Kidney epithelial cell (primary cell): ENCODE data around the gene NKIRAS2. TPM values are rescaled to one million over a fixed set of nuclear protein-coding genes. Genes with fewer than 3 reads are reported as not detected.

ENCODE experiments used
- DNase-seq: peaks from one replicate; pipeline ENCODE4 v3.0.0-alpha.2; 2010; ENCODE audit warnings: low read depth
- H3K27me3 ChIP-seq: 2 replicates; pipeline ENCODE4 v1.6.0; 2011; ENCODE audit warnings: low read length; ENCODE audit not compliant: control insufficient read depth, insufficient read depth
- H3K36me3 ChIP-seq: 2 replicates; pipeline ENCODE4 v1.5.1; 2011; ENCODE audit warnings: low read length; ENCODE audit not compliant: control insufficient read depth, insufficient read depth
- H3K4me3 ChIP-seq: 2 replicates; pipeline ENCODE4 v1.5.1; 2011; ENCODE audit warnings: low read depth, mild to moderate bottlenecking, control low read depth, low read length
- total RNA-seq: library from RNA; depleted of rRNA; stranded (reverse); fragments of >200 nt; gene quantifications from 2 replicates; pipeline ENCODE4 v1.2.3, GENCODE V29; 2015
- TF ChIP-seq, protein P1 (sequence below): IDR thresholded peaks from 2 replicates; pipeline ENCODE4 v1.5.1; 2011; ENCODE audit warnings: mild to moderate bottlenecking, moderate library complexity, low read length, control low read depth, inconsistent platforms; ENCODE audit not compliant: insufficient read depth, poor library complexity, severe bottlenecking

NKIRAS2 gene
- total RNA-seq, 1 donor from 2014 or later: 74.4 TPM

DNA sequence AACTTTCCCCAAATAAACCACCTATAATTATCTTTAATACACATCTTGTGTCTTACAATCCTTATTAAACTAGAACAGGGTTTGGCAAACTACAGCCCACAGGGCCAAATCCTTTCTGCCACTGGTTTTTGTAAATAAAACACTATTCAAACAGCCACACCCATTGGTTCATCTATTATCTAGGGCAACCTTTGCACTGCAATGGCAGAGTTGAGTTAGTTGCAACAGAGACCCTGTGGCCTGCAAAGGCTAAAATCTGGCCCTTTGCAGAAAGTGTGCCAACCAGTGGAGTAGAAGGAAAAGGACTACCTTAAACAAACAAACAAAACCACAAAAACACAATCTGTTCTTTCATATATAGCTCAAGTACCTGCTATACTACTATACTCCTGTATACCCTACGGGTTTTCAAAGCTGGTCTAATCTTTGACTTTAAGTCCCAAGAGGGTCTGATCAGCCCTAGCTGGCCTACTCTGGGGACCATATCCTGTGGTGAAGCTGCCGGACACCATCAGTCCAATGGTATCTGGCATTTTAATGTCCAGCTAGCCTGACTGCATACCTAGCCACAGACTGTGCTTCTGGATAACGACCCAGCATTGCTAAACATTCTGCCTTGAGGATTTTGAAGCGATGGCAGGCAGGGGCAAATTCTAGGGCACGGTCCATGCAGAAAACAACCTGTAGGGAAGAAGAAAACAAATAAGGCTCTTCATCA, 30.0 kb upstream of the NKIRAS2 start:
- Histone ChIP-seq H3K4me3 (no peak overlapping the region), H3K27me3 (no peaks in the 10 kb centered on the region), H3K36me3 (peaks cover 6% of the 10 kb centered on the region)
- TF ChIP-seq, protein P1, sequence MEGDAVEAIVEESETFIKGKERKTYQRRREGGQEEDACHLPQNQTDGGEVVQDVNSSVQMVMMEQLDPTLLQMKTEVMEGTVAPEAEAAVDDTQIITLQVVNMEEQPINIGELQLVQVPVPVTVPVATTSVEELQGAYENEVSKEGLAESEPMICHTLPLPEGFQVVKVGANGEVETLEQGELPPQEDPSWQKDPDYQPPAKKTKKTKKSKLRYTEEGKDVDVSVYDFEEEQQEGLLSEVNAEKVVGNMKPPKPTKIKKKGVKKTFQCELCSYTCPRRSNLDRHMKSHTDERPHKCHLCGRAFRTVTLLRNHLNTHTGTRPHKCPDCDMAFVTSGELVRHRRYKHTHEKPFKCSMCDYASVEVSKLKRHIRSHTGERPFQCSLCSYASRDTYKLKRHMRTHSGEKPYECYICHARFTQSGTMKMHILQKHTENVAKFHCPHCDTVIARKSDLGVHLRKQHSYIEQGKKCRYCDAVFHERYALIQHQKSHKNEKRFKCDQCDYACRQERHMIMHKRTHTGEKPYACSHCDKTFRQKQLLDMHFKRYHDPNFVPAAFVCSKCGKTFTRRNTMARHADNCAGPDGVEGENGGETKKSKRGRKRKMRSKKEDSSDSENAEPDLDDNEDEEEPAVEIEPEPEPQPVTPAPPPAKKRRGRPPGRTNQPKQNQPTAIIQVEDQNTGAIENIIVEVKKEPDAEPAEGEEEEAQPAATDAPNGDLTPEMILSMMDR: no peak
- DNase-seq: no peak

DNA sequence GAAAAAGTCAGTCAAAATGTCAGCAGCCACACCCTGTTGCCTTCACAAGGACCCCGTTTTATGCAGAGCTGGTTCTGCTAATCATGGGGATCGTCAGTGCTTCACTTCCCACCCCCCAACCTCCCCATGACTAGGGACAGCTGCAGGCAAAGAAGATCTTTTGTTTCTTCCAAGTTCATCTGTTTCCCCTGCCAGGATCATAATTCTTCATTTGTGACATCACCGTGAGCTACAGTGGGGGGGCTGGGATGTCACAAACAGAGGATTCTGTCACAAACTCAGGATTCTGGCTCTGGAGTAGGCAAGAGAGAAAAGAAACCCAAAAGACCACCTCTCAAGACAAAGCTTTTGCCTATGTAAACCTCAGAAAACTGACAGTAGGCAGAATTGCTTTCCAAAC, 27.3 kb upstream of the NKIRAS2 start:
- TF ChIP-seq, protein P1: no peak
- no peak overlapping the region for H3K4me3 ChIP-seq
- H3K27me3 ChIP-seq: no peaks in the 10 kb centered on the region
- peaks cover 9% of the 10 kb centered on the region for H3K36me3 ChIP-seq
- no peak for DNase-seq

DNA sequence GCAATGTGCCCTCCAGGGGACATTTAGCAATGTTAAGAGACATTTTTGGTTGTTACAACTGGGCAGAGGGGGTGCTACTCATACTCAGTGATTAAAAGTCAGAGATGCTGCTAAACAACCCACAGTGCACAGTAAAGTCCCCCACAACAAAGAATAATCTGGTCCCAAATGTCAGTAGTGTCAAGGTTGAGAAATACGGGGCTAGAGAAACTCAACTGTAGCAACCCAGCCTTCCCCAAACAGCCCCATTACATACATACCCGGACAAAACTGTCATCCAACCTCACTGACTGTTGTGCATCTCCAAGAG, 23.1 kb upstream of the NKIRAS2 start:
- H3K36me3 ChIP-seq: peaks cover 9% of the 10 kb centered on the region
- DNase-seq: no peak

DNA sequence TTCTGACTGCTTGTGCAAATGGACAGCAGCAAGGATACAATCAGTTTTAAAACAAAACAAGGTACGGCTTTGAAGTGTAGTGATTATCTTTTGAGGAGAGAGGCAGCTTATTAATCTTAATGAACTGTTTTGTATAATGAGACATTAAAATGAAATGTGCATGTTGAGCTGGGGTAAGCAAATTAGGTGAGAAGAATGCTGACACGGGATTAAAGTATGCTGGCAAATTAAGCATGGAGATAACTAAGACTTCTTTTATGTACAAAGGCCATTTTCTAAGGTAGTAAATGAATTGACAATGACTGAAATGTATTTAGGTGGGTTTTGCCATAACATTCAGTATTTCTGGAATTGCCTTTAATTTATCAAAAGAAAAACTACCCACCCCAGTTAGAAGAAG, 21.4 kb upstream of the NKIRAS2 start:
- no peaks in the 10 kb centered on the region for H3K27me3 ChIP-seq
- TF ChIP-seq, protein P1: no peak
- no peak for DNase-seq
- H3K4me3 ChIP-seq: no peak overlapping the region
- peaks cover 6% of the 10 kb centered on the region for H3K36me3 ChIP-seq

More for the DNA sequence above, 23.1 kb upstream of the NKIRAS2 start:
- Histone ChIP-seq H3K4me3 (no peak overlapping the region), H3K27me3 (no peaks in the 10 kb centered on the region)
- TF ChIP-seq, protein P1: no peak

DNA sequence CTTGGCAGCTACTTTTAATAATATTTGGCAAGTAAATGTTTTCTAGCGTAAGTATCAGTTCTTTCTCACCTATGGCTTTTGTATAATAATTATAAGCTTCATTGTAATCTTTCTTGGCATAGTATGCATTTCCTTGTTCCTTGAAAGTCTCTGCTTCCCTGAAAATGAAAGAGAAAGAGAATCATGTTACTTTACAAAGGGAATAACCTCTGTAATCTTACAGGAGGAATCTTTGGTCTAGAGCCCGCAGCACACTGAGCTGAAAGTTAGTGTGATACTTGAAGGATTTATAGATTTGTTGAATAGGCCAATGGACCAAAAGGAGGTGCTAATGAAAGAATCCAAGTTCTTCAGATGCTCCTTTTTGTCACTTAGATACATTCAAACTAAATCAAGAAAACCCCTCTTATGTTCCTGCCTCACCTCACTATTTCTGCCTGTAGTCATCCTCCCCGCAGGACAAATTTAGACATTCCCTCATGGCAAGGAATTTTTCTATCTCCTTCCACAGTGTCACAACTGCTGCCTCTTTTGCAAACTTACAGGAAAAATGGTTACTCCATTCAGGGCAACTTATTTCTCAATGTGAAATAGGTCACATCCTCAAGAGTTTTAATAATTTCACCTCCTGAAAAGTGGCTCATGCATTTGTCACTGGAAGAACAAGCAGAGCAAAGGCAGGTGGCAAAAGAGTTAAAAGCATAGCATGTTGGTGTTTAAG, 19.3 kb upstream of the NKIRAS2 start:
- H3K4me3 ChIP-seq: no peak overlapping the region
- H3K27me3 ChIP-seq: no peaks in the 10 kb centered on the region
- TF ChIP-seq, protein P1: no peak
- DNase-seq: no peak
- H3K36me3 ChIP-seq: peaks cover 6% of the 10 kb centered on the region
